ENCODE data around the gene KLHL36. TPM values are rescaled to one million over a fixed set of nuclear protein-coding genes. Genes with fewer than 3 reads are reported as not detected.
"Not testable (repeated sequence)": the region's sequence is repeated elsewhere in the genome, so short reads cannot be mapped to it uniquely, and the experiment has no call there.

Gene KLHL36
- total RNA-seq, 1 donor from 2014 or later, result 58.2 TPM

GRCh38 chr16:84684592-84684965 lies 36.3 kb downstream of the KLHL36 start:
- no peak for DNase-seq (ENCODE audit: missing footprints)
- intact Hi-C loops (cut with DNase I), result no loop called here
- ATAC-seq, result no peak

- ATAC-seq, result no peak
- intact Hi-C loops (cut with DNase I), result no loop called here
Measured at GRCh38 chr16:84685210-84685609, 36.9 kb downstream of the KLHL36 start.

GRCh38 chr16:84686707-84687298 lies 38.5 kb downstream of the KLHL36 start:
- no peak for ATAC-seq
- DNase-seq (ENCODE audit: missing footprints), result no peak
- intact Hi-C loops (cut with DNase I), result no loop called here

More at GRCh38 chr16:84685210-84685609, 36.9 kb downstream of the KLHL36 start:
- DNase-seq (ENCODE audit: missing footprints), result no peak

- intact Hi-C loops (cut with DNase I), result no loop called here
- ATAC-seq (no peak), DNase-seq (ENCODE audit: missing footprints) (no peak)
Measured at GRCh38 chr16:84687715-84688114, 39.4 kb downstream of the KLHL36 start.

- intact Hi-C loops (cut with DNase I); DNase-seq (ENCODE audit: missing footprints); ATAC-seq: not testable (repeated sequence)
Measured at GRCh38 chr16:84688163-84688562, 39.9 kb downstream of the KLHL36 start.

GRCh38 chr16:84689111-84689510 lies 40.8 kb downstream of the KLHL36 start:
- no peak for ATAC-seq
- intact Hi-C loops (cut with DNase I), result no loop called here
- no peak for DNase-seq (ENCODE audit: missing footprints)

- intact Hi-C loops (cut with DNase I), result no loop called here
- ATAC-seq, result no peak
- DNase-seq (ENCODE audit: missing footprints), result no peak
Measured at GRCh38 chr16:84690088-84690819, 41.9 kb downstream of the KLHL36 start.

- DNase-seq (ENCODE audit: missing footprints) (no peak), ATAC-seq (no peak)
- intact Hi-C loops (cut with DNase I), result no loop called here
Measured at GRCh38 chr16:84692451-84693214, 44.3 kb downstream of the KLHL36 start.

GRCh38 chr16:84693869-84694268 lies 45.6 kb downstream of the KLHL36 start:
- intact Hi-C loops (cut with DNase I); DNase-seq (ENCODE audit: missing footprints); ATAC-seq: not testable (repeated sequence)

- intact Hi-C loops (cut with DNase I), result no loop called here
- no peak for ATAC-seq
- DNase-seq (ENCODE audit: missing footprints), result no peak
Measured at GRCh38 chr16:84694980-84695379, 46.7 kb downstream of the KLHL36 start.

GRCh38 chr16:84699147-84699711 lies 50.9 kb downstream of the KLHL36 start:
- intact Hi-C loops (cut with DNase I), result no loop called here
- ATAC-seq, result no peak
- no peak for DNase-seq (ENCODE audit: missing footprints)

- DNase-seq (ENCODE audit: missing footprints) (peak; percentile 94), ATAC-seq (peak; percentile 91)
- intact Hi-C loops (cut with DNase I), result no loop called here
Measured at GRCh38 chr16:84699712-84700445, 51.6 kb downstream of the KLHL36 start, which contains the start of gene USP10. Gene USP10 (plus strand): TSS chr16:84700000. CDS start chr16:84700091, 91 bp downstream.

- no peak for DNase-seq (ENCODE audit: missing footprints)
- intact Hi-C loops (cut with DNase I), result no loop called here
- no peak for ATAC-seq
Measured at GRCh38 chr16:84700446-84701300, 52.4 kb downstream of the KLHL36 start.

GRCh38 chr16:84703681-84704080 lies 55.4 kb downstream of the KLHL36 start:
- DNase-seq (ENCODE audit: missing footprints) (no peak), ATAC-seq (no peak)
- intact Hi-C loops (cut with DNase I), result no loop called here

GRCh38 chr16:84704253-84704652 lies 55.9 kb downstream of the KLHL36 start:
- ATAC-seq (no peak), DNase-seq (ENCODE audit: missing footprints) (no peak)
- intact Hi-C loops (cut with DNase I), result no loop called here

GRCh38 chr16:84706856-84707255 lies 58.5 kb downstream of the KLHL36 start:
- DNase-seq (ENCODE audit: missing footprints) (no peak), ATAC-seq (no peak)
- intact Hi-C loops (cut with DNase I), result no loop called here

GRCh38 chr16:84709609-84710008 lies 61.3 kb downstream of the KLHL36 start:
- ATAC-seq, result no peak
- DNase-seq (ENCODE audit: missing footprints), result no peak
- intact Hi-C loops (cut with DNase I), result no loop called here

- no peak for ATAC-seq
Measured at GRCh38 chr16:84710686-84711085, 62.4 kb downstream of the KLHL36 start.

More at GRCh38 chr16:84710686-84711085, 62.4 kb downstream of the KLHL36 start:
- intact Hi-C loops (cut with DNase I), result no loop called here
- no peak for DNase-seq (ENCODE audit: missing footprints)
